Muscle layer of colon (tissue), 2 donors: Measurements from ENCODE around the gene CYP4F3.
"Not testable (repeated sequence)": the region's sequence is repeated elsewhere in the genome, so short reads cannot be mapped to it uniquely, and the experiment has no call there.

Source experiments
- H3K27ac ChIP-seq: one replicate; pipeline ENCODE4 v1.7.0; 2013; ENCODE audit warnings: low read depth, mild to moderate bottlenecking, low read length, moderate library complexity
- H3K27me3 ChIP-seq, 2 donors: one replicate each; pipeline ENCODE4 v1.7.0; 2013; ENCODE audit warnings: low read length in 2 of 2, mild to moderate bottlenecking in 2 of 2; ENCODE audit not compliant: insufficient read depth in 2 of 2, control insufficient read depth in 1 of 2
- H3K36me3 ChIP-seq: one replicate; pipeline ENCODE4 v1.7.0; 2013; ENCODE audit warnings: mild to moderate bottlenecking, low read length; ENCODE audit not compliant: insufficient read depth
- H3K4me1 ChIP-seq: one replicate; pipeline ENCODE4 v1.7.0; 2013; ENCODE audit warnings: mild to moderate bottlenecking, low read length; ENCODE audit not compliant: insufficient read depth
- H3K4me3 ChIP-seq, 2 donors: one replicate each; pipeline ENCODE4 v1.7.0; 2013; ENCODE audit warnings: low read length in 2 of 2, low read depth in 1 of 2, mild to moderate bottlenecking in 1 of 2, moderate library complexity in 1 of 2
- H3K9ac ChIP-seq: one replicate; pipeline ENCODE4 v1.7.0; 2013; ENCODE audit warnings: low read length
- H3K9me3 ChIP-seq: one replicate; pipeline ENCODE4 v1.7.0; 2013; ENCODE audit warnings: mild to moderate bottlenecking, low read length
- donor health status: abdominal sarcoma.
- donor health status: Adenocarcinoma of cecum.

The CYP4F3 gene

DNA sequence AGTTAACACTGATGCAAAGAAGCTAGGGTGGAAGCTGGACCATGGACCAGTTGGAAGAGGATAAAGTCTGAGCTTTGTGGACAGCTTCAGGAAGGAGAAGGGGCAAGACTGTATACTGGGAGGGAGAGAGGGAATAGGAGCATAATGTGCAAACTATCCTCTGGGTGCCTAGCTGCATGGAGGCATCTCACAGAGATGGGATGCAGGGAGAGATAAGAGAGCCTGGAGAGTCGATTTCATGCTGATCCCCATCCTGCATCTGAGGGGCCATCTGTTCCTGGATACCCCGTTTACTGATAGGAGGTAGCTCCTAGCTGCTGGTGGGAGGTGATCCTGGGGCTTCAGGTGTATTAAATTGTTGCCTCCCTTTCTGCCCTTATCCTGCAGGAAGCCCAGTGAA lies 8.8 kb downstream of the CYP4F3 start:
- Histone ChIP-seq H3K9ac (no peak overlapping the region), H3K36me3 (no peaks in the 10 kb centered on the region)

DNA sequence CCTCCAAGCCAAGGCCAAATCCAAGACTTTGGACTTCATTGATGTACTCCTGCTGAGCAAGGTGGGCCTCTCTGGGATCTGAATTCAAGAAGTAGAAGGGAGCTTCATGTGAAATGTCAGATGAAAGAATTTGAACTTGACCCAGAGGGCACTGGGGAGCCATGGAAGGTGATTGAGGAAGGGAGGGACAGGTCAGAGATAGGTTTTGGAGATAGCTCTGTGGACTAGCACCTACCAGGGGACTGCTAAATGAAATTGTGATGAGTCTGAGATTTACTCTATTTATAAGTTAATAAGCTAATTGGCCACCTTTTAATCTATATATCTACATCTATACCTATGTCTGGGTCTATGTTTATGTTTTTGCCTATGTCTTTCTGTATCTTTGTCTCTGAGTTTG lies 9.4 kb downstream of the CYP4F3 start:
- not testable (repeated sequence) for H3K27me3 ChIP-seq, H3K27ac ChIP-seq, H3K9ac ChIP-seq, H3K4me1 ChIP-seq, H3K4me3 ChIP-seq, H3K9me3 ChIP-seq, H3K36me3 ChIP-seq

More for the DNA sequence above, 8.8 kb downstream of the CYP4F3 start:
- Histone ChIP-seq H3K9me3 (no peaks in the 10 kb centered on the region), H3K4me1 (no peaks in the 10 kb centered on the region), H3K27ac (no peak overlapping the region), H3K27me3 (peaks cover 0 to 3% of the 10 kb centered on the region in 2 donors), H3K4me3 (no peak overlapping the region)

DNA sequence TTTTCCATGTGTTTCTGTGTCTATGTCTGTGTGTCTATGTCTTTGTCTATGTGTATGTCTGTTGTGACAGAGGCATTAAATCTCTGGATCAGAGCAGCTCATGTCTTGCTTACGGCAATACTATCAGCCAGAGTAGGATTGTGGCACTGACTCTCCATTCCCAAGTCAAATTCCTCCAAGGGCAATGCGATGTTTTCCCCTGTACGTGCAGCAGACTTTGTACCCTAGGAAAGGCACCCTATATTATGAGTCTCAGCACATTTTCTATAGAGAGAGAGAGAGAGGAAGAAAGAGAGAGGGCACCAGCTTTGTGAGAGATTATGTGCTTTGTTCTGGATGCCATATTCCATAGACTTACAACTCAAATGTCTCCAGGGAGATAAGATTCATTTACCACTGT lies 11.1 kb downstream of the CYP4F3 start:
- H3K4me3 ChIP-seq = no peak overlapping the region
- no peak overlapping the region for H3K27ac ChIP-seq
- no peaks in the 10 kb centered on the region for H3K9me3 ChIP-seq
- H3K9ac ChIP-seq = no peak overlapping the region
- no peaks in the 10 kb centered on the region for H3K4me1 ChIP-seq
- no peaks in the 10 kb centered on the region for H3K36me3 ChIP-seq
- peaks cover 0 to 9% of the 10 kb centered on the region in 2 donors for H3K27me3 ChIP-seq

DNA sequence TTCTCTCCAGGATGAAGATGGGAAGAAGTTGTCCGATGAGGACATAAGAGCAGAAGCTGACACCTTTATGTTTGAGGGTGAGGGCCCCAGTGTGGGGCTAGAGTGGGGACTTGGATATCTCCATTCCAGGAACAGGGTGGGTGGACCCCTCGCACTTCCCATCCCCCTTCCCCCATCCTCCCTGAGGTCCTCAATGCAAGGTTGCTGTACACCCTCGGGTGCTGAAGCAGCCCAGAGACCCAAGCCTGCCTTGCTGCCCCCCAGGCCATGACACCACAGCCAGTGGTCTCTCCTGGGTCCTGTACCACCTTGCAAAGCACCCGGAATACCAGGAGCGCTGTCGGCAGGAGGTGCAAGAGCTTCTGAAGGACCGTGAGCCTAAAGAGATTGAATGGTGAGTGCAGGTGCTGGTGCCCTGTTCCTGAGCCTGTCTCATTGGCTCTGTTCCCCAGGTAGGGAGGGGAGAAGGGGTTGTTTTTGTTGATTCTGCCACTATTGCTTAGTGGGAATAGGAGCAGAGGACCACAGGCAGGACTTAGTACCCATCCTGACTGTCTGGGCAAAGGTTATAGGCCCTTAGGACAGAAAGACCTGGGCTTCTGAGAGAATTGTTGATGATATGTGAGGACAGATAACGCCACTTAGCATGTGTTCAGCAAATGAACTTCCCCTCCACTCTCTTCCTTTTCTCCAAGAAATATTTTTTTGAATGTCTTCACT lies 12.0 kb downstream of the CYP4F3 start:
- no peaks in the 10 kb centered on the region for H3K36me3 ChIP-seq
- no peak overlapping the region for H3K9ac ChIP-seq
- H3K4me3 ChIP-seq = no peak overlapping the region
- H3K27ac ChIP-seq = no peak overlapping the region
- no peaks in the 10 kb centered on the region for H3K9me3 ChIP-seq
- H3K27me3 ChIP-seq = peaks cover 0 to 9% of the 10 kb centered on the region in 2 donors
- no peaks in the 10 kb centered on the region for H3K4me1 ChIP-seq

DNA sequence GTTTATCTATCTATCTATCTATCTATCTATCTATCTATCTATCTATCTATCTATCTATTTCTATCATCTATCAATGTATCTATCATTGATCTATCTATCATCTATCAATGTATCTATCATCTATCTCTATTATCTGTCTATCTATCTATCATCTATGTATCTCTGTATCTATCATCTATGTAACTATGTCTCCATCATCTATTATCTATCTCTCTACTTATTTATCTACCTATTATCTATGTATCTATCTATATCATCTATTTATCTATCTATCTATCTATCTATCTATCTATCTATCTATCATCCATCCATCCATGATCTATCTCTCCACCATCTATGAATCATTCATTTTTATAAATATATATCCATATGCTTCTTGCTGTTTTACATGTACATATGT lies 15.8 kb downstream of the CYP4F3 start:
- H3K4me1 ChIP-seq = no peaks in the 10 kb centered on the region
- H3K36me3 ChIP-seq = no peaks in the 10 kb centered on the region
- H3K4me3 ChIP-seq = no peak overlapping the region
- no peaks in the 10 kb centered on the region for H3K9me3 ChIP-seq
- H3K9ac ChIP-seq = no peak overlapping the region
- no peak overlapping the region for H3K27ac ChIP-seq
- peaks cover 0 to 9% of the 10 kb centered on the region in 2 donors for H3K27me3 ChIP-seq

DNA sequence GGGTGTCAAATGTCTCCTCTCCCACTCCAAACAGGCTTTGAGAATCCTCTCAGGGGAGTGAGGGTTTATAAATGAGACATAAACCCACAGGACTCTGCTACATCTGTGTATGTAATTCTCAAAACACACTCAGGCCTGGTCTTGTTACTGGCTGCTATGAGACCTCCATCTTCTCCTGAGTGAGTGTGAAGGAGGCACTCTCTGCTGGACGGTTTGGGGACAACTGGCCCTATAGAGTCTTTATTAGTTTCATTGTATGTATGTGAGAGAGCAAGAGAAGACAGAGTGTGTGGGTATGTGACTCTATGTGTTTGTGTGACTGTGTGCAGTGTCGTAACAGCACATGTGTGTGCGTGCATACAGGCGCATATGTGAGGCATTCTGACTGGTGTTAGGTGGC lies 22.6 kb downstream of the CYP4F3 start:
- Histone ChIP-seq H3K4me3 (no peak overlapping the region), H3K36me3 (no peaks in the 10 kb centered on the region), H3K27me3 (no peaks in the 10 kb centered on the region), H3K9ac (no peak overlapping the region), H3K9me3 (no peaks in the 10 kb centered on the region), H3K27ac (no peak overlapping the region), H3K4me1 (no peaks in the 10 kb centered on the region)

DNA sequence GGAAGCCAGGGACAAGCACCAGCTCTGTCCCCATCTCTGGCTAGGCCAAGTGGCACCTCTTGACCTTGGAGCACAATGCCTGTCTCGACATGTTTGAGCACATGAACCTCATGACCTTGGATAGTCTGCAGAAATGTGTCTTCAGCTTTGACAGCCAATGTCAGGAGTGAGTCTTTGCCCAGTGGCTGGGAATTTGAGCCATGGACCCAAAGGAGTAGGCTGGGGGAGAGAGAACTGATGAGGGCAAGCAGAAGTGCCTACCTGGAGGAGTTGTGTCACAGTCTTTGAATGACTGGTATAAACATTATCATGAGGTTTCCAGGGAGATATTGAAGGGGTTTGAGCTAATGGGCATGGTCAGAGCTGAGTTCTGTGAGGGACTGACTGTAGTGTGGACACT lies 25.5 kb downstream of the CYP4F3 start:
- Histone ChIP-seq H3K4me3 (no peak overlapping the region), H3K27me3 (no peaks in the 10 kb centered on the region), H3K36me3 (no peaks in the 10 kb centered on the region), H3K9me3 (no peaks in the 10 kb centered on the region), H3K27ac (no peak overlapping the region), H3K4me1 (no peaks in the 10 kb centered on the region), H3K9ac (no peak overlapping the region)

DNA sequence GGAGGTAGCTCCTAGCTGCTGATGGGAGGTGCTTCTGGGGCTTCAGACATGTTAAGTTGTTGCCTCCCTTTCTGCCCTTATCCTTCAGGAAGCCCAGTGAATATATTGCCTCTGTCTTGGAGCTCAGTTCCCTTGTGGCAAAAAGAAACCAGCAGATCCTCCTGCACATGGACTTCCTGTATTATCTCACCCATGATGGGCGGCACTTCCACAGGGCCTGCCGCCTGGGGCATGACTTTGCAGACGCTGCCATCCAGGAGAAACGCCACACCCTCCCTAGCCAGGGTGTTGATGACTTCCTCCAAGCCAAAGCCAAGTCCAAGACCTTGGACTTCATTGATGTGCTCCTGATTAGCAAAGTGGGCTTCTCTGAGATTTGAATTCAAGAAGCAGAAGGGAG lies 26.2 kb downstream of the CYP4F3 start:
- Histone ChIP-seq H3K4me3 (no peak overlapping the region), H3K36me3 (no peaks in the 10 kb centered on the region), H3K27ac (no peak overlapping the region), H3K27me3 (no peaks in the 10 kb centered on the region), H3K9me3 (no peaks in the 10 kb centered on the region), H3K9ac (no peak overlapping the region), H3K4me1 (no peaks in the 10 kb centered on the region)

DNA sequence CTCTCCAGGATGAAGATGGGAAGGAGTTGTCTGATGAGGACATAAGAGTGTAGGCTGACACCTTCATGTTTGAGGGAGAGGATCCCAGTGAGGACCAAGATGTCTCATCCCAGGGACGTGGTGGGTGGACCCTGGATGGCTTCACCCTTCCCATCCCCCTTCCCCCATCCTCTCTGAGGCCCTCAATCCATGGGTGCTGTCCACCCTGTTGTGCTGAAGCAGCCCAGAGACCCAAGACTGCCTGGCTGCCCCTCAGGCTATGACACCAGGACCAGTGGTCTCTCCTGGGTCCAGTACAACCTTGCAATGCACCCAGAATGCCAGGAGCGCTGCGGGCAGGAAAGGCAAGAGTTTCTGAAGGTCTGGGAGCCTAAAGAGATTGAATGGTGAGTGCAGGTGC lies 28.7 kb downstream of the CYP4F3 start:
- H3K36me3 ChIP-seq = no peaks in the 10 kb centered on the region
- H3K4me3 ChIP-seq = no peak overlapping the region
- no peak overlapping the region for H3K9ac ChIP-seq
- H3K4me1 ChIP-seq = peaks cover 16% of the 10 kb centered on the region
- H3K9me3 ChIP-seq = no peaks in the 10 kb centered on the region
- no peak overlapping the region for H3K27ac ChIP-seq
- H3K27me3 ChIP-seq = no peaks in the 10 kb centered on the region

DNA sequence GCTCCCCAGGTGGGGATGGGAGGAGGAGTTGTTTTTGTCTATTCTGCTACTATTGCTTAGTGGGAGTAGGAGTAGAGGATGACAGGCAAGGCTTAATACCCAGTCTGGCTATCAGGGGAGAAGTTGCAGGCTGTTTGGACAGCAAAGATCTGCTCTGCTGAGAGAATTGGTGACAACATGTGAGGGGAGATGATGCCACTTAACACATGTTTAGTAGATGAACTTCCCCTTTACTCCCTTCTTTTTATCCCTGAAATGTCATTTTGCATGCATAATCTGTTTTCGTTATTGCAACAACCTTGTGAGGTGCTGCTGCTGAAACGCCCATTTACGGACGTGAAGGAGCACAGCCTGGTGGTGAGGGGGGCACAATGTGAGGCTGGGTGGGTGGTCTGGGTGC lies 29.2 kb downstream of the CYP4F3 start:
- Histone ChIP-seq H3K9me3 (no peaks in the 10 kb centered on the region), H3K27me3 (no peaks in the 10 kb centered on the region), H3K4me1 (peaks cover 16% of the 10 kb centered on the region), H3K27ac (no peak overlapping the region), H3K36me3 (no peaks in the 10 kb centered on the region), H3K4me3 (no peak overlapping the region), H3K9ac (no peak overlapping the region)

DNA sequence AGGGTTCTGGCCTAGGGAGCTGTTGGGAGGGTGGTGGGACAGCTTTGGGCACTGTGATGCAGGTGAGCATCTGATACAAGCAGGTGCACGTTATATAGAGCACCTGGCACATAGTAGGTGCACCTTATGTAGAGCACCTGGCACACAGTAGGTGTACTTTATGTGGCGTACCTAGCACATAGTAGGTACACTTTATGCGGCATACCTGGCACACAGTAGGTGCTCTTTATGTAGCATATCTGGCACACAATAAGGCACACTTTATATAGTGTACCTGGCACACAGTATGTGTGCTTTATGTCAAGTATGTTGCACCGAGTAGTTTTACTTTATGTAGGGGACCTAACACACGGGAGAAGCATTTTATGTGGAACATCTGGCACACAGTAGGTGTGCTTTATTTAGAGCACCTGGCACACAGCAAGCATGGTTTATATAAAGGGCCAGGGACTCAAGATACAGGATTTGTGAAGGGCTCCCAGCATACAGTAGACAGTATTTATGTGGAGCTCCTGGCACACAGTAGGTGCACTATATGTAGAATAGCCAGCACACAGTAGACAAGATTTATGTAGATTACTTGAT lies 30.6 kb downstream of the CYP4F3 start:
- Histone ChIP-seq H3K27ac (no peak overlapping the region), H3K4me3 (no peak overlapping the region), H3K27me3 (no peaks in the 10 kb centered on the region), H3K4me1 (peaks cover 16% of the 10 kb centered on the region), H3K9me3 (no peaks in the 10 kb centered on the region), H3K9ac (no peak overlapping the region), H3K36me3 (no peaks in the 10 kb centered on the region)
